Esophagus muscularis mucosa (tissue), 3 donors: ENCODE data around the gene ZNF438.

Experiments used
- POLR2A ChIP-seq: fragments of 450-650 bp; IDR thresholded peaks from one replicate; pipeline ENCODE4 v1.6.1; 2017; ENCODE audit warnings: antibody characterized with exemption, moderate library complexity, mild to moderate bottlenecking, low read depth
- TF ChIP-seq, protein P1 (sequence below), 3 experiments: fragments of 200-600 bp in 2 of 3; fragments of 450-650 bp in 1 of 3; sonication (generic) in 2 of 3; IDR thresholded peaks; one replicate each; pipeline ENCODE4 v1.5.1; 2017 to 2019; ENCODE audit warnings: antibody characterized with exemption in 3 of 3, mild to moderate bottlenecking in 2 of 3, moderate library complexity in 1 of 3

DNA sequence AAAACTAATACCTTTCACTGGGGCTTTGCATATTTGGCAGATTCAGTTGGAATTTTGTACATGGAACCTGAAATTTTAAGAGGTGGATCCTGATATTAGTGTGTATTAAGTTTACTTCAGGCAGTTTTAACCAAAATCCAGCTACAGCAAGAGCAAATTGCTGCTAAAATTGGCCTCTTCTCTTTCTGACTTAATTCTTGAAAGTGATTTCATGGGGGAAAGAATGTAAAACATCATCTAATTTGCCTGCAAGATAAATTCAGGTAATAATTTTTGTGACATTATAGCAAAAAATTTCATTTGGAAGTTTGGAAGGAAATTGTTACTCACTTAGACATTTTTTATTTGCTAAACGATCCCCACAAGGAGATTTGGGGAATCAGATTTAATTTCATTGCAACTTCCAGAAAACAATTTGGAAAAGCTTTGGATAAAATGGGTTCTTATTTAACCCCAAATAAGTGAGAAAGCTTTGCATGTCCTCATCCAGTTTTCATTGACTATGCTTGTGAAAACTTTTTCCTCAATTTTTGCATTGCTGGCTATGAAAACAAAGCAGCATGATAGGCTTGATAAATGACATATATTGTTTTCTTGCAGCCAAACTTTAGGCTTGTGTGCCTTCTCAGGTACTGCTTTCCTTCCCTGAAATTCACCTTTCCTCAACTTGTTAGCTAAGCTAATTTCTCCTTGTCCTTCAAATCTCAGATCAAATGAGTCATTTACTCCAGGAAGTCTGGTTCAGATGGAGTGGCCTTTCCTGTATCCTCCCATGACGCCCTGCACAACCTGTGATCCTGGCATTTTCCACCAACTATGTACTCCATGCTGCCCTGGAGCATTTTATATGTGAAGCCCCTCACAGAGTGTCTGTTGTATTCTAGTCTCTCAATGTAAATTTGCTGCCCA is 27.4 kb upstream of the ZNF438 start:
- TF ChIP-seq, protein P1, sequence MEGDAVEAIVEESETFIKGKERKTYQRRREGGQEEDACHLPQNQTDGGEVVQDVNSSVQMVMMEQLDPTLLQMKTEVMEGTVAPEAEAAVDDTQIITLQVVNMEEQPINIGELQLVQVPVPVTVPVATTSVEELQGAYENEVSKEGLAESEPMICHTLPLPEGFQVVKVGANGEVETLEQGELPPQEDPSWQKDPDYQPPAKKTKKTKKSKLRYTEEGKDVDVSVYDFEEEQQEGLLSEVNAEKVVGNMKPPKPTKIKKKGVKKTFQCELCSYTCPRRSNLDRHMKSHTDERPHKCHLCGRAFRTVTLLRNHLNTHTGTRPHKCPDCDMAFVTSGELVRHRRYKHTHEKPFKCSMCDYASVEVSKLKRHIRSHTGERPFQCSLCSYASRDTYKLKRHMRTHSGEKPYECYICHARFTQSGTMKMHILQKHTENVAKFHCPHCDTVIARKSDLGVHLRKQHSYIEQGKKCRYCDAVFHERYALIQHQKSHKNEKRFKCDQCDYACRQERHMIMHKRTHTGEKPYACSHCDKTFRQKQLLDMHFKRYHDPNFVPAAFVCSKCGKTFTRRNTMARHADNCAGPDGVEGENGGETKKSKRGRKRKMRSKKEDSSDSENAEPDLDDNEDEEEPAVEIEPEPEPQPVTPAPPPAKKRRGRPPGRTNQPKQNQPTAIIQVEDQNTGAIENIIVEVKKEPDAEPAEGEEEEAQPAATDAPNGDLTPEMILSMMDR (IDR thresholded peaks at IDR 0.05), result no peak
- TF ChIP-seq POLR2A, result no peak
